HG03280 (cell line): ENCODE results near the gene ATXN7L1.

Experiments used
- ATAC-seq: cut with Tn5 transposase; IDR thresholded peaks from one replicate; pipeline ENCODE4 v1.9.1; 2021; ENCODE audit warnings: mild to moderate bottlenecking, moderate library complexity; ENCODE audit not compliant: unreplicated experiment

ATXN7L1 gene

GRCh38 chr7:105829681-105830322, 46.6 kb downstream of the ATXN7L1 start:
- no peak for ATAC-seq

- no peak for ATAC-seq
Observed at GRCh38 chr7:105828141-105828540, 48.3 kb downstream of the ATXN7L1 start.

- no peak for ATAC-seq
Observed at GRCh38 chr7:105827151-105827875, 49.1 kb downstream of the ATXN7L1 start.

- ATAC-seq: no peak
Observed at GRCh38 chr7:105826143-105826542, 50.3 kb downstream of the ATXN7L1 start.

- ATAC-seq: no peak
Observed at GRCh38 chr7:105825371-105825770, 51.0 kb downstream of the ATXN7L1 start.

GRCh38 chr7:105822806-105823205, 53.6 kb downstream of the ATXN7L1 start:
- ATAC-seq: no peak

GRCh38 chr7:105821527-105821926, 54.9 kb downstream of the ATXN7L1 start:
- no peak for ATAC-seq

- no peak for ATAC-seq
Observed at GRCh38 chr7:105820363-105821066, 55.9 kb downstream of the ATXN7L1 start.

- no peak for ATAC-seq
Observed at GRCh38 chr7:105819559-105819958, 56.8 kb downstream of the ATXN7L1 start.

- ATAC-seq: no peak
Observed at GRCh38 chr7:105816954-105817615, 59.3 kb downstream of the ATXN7L1 start.

GRCh38 chr7:105816266-105816843, 60.0 kb downstream of the ATXN7L1 start:
- ATAC-seq: no peak

- no peak for ATAC-seq
Observed at GRCh38 chr7:105815576-105815975, 60.8 kb downstream of the ATXN7L1 start.

- ATAC-seq: no peak
Observed at GRCh38 chr7:105814481-105814880, 61.9 kb downstream of the ATXN7L1 start.

- ATAC-seq: no peak
Observed at GRCh38 chr7:105811189-105811847, 65.1 kb downstream of the ATXN7L1 start.

- no peak for ATAC-seq
Observed at GRCh38 chr7:105810556-105810955, 65.8 kb downstream of the ATXN7L1 start.

- ATAC-seq: peak; percentile 98
Observed at GRCh38 chr7:105808703-105809590, 67.5 kb downstream of the ATXN7L1 start.

- no peak for ATAC-seq
Observed at GRCh38 chr7:105808209-105808608, 68.2 kb downstream of the ATXN7L1 start.

GRCh38 chr7:105807448-105807762, 69.0 kb downstream of the ATXN7L1 start:
- no peak for ATAC-seq

- ATAC-seq: no peak
Observed at GRCh38 chr7:105806592-105807447, 69.6 kb downstream of the ATXN7L1 start.
